Measurements from ENCODE around the gene BPIFB6. TPM values are rescaled to one million over a fixed set of nuclear protein-coding genes. Genes with fewer than 3 reads are reported as not detected.

The BPIFB6 gene
- total RNA-seq, 1 donor from 2014 or later, result not detected

DNA sequence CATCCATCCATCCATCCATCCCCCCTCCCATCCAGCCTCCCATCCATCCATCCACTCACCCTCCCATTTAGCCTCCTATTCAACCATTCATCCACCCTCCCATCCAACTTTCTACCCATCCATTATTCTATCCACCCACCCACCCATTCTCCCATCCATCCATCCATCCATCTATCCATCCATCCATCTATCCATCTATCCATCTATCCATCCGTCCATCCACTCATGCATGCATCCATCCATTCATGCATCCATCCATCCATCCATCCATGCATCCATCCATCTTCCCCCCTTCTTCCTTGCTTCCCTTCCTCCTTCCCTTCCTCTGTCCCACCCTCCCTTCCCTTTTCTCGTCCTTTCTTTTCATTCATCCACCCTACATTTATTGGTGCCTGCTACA, 43.2 kb downstream of the BPIFB6 start:
- Mint-ChIP-seq H3K4me1 (ENCODE audit: unreplicated experiment) (peaks cover 5% of the 10 kb centered on the region), H3K27me3 (ENCODE audit: unreplicated experiment) (peaks cover 5% of the 10 kb centered on the region), H3K36me3 (ENCODE audit: low read depth, unreplicated experiment) (no peaks in the 10 kb centered on the region), H3K4me3 (ENCODE audit: unreplicated experiment) (no peak overlapping the region), H3K27ac (ENCODE audit: unreplicated experiment) (no peak overlapping the region), H3K9me3 (ENCODE audit: unreplicated experiment) (no peaks in the 10 kb centered on the region)
- no peak for DNase-seq (ENCODE audit: low spot score)
- no peak for TF ChIP-seq CTCF (IDR thresholded peaks at IDR 0.05; ENCODE audit: unreplicated experiment)

- Mint-ChIP-seq H3K27ac (ENCODE audit: unreplicated experiment) (no peak overlapping the region), H3K4me3 (ENCODE audit: unreplicated experiment) (no peak overlapping the region), H3K9me3 (ENCODE audit: unreplicated experiment) (no peaks in the 10 kb centered on the region), H3K27me3 (ENCODE audit: unreplicated experiment) (peaks cover 4% of the 10 kb centered on the region), H3K4me1 (ENCODE audit: unreplicated experiment) (peaks cover 5% of the 10 kb centered on the region), H3K36me3 (ENCODE audit: low read depth, unreplicated experiment) (no peaks in the 10 kb centered on the region)
- no peak for TF ChIP-seq CTCF (IDR thresholded peaks at IDR 0.05; ENCODE audit: unreplicated experiment)
- no peak for DNase-seq (ENCODE audit: low spot score)
Observed at GRCh38 chr20:33075281-33075680, 43.8 kb downstream of the BPIFB6 start.

GRCh38 chr20:33076662-33077372, 45.4 kb downstream of the BPIFB6 start:
- TF ChIP-seq CTCF (IDR thresholded peaks at IDR 0.05; ENCODE audit: unreplicated experiment), result peak; percentile 20
- H3K9me3 Mint-ChIP-seq (ENCODE audit: unreplicated experiment), result no peaks in the 10 kb centered on the region
- H3K4me3 Mint-ChIP-seq (ENCODE audit: unreplicated experiment), result no peak overlapping the region
- H3K4me1 Mint-ChIP-seq (ENCODE audit: unreplicated experiment), result peaks cover 5% of the 10 kb centered on the region
- DNase-seq (ENCODE audit: low spot score), result peak; percentile 28
- H3K27me3 Mint-ChIP-seq (ENCODE audit: unreplicated experiment), result peaks cover 2% of the 10 kb centered on the region
- H3K36me3 Mint-ChIP-seq (ENCODE audit: low read depth, unreplicated experiment), result no peaks in the 10 kb centered on the region
- H3K27ac Mint-ChIP-seq (ENCODE audit: unreplicated experiment), result no peak overlapping the region

DNA sequence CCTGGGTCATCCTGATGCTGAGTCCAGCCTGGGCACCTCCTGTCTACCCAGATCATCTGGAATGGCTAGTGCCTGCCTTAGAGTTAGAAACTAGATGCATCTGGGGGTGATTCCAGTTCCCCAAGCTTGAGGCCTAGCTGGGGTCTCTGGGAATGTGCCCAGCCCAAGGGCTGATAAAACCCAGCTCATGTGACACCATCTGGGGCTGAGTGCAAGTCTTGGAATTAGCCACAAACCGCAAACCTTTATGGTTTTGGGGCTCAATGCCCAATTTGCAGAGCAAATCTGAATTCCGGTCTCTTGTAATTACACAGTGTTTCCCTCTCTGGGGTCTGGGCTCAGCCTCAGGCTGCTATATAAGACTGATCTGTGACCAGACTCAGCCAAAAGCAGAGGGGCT, 47.8 kb downstream of the BPIFB6 start, which contains the start of gene BPIFB4:
Gene BPIFB4 (plus strand): TSS at position 385 of the 400 bp plus-strand sequence. CDS start 1,884 bp downstream, outside the sequence.
- Mint-ChIP-seq H3K36me3 (ENCODE audit: low read depth, unreplicated experiment) (no peaks in the 10 kb centered on the region), H3K27me3 (ENCODE audit: unreplicated experiment) (peaks cover 2% of the 10 kb centered on the region), H3K4me3 (ENCODE audit: unreplicated experiment) (no peak within 1 kb of the TSS), H3K4me1 (ENCODE audit: unreplicated experiment) (no peaks in the 10 kb centered on the region), H3K27ac (ENCODE audit: unreplicated experiment) (no peak within 1 kb of the TSS), H3K9me3 (ENCODE audit: unreplicated experiment) (no peaks in the 10 kb centered on the region)
- DNase-seq (ENCODE audit: low spot score), result no peak
- no peak for TF ChIP-seq CTCF (IDR thresholded peaks at IDR 0.05; ENCODE audit: unreplicated experiment)

DNA sequence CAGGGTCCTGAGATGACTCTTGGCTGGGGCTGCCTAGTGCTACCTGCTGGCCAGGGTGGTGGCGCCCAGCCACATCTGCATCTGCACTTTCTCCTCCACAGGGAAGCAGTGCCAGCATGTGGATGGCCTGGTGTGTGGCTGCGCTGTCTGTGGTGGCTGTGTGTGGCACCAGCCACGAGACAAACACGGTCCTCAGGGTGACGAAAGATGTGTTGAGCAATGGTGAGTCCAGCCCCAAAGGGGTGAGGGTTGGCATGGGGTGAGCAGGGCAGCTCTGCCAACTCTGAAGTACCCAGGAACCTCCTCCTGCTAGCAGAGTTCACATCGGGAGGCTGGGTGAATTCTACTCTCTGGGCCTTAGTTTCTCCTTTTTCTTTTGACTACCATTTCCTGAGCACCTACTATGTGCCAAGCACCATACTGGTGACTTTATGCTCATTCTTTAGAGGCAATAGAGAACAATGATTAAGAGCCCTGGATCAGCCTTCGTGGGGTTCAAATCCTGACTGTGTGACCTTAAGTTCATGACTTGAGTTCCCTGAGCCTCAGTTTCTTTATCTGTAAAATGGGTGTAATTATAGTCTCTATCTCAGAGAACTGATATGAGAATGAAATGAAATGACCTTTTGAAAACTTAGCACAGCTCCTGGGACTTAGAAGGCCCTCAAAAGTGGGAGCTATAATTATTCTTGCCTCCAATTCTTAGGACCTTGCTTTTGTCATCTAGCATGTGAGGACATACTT, 50.1 kb downstream of the BPIFB6 start:
- Mint-ChIP-seq H3K27ac (ENCODE audit: unreplicated experiment) (no peak overlapping the region), H3K4me3 (ENCODE audit: unreplicated experiment) (no peak overlapping the region), H3K9me3 (ENCODE audit: unreplicated experiment) (no peaks in the 10 kb centered on the region), H3K4me1 (ENCODE audit: unreplicated experiment) (no peaks in the 10 kb centered on the region), H3K27me3 (ENCODE audit: unreplicated experiment) (peaks cover 2% of the 10 kb centered on the region), H3K36me3 (ENCODE audit: low read depth, unreplicated experiment) (no peaks in the 10 kb centered on the region)
- no peak for DNase-seq (ENCODE audit: low spot score)
- TF ChIP-seq CTCF (IDR thresholded peaks at IDR 0.05; ENCODE audit: unreplicated experiment), result no peak
